Liver (tissue), 9 donors: Measurements from ENCODE around the gene CD59. TPM values are rescaled to one million over a fixed set of nuclear protein-coding genes. Genes with fewer than 3 reads are reported as not detected.

Source experiments
- DNase-seq: peaks from one replicate; pipeline ENCODE4 v3.0.0-alpha.2; 2017; ENCODE audit warnings: low spot score
- H3K27ac ChIP-seq, 2 donors: one replicate each; pipeline ENCODE4 v1.7.0; 2013; ENCODE audit warnings: inconsistent platforms in 2 of 2, low read length in 2 of 2, control low read depth in 1 of 2, low read depth in 1 of 2, mild to moderate bottlenecking in 1 of 2
- H3K27me3 ChIP-seq, 4 donors: one replicate each; pipeline versions ENCODE4 v1.6.1 to v1.7.0; 2013; ENCODE audit warnings: low read length in 3 of 4, inconsistent platforms in 1 of 4, mild to moderate bottlenecking in 1 of 4, moderate library complexity in 1 of 4; ENCODE audit not compliant: control insufficient read depth in 4 of 4, insufficient read depth in 4 of 4
- H3K36me3 ChIP-seq, 4 donors: one replicate each; pipeline versions ENCODE4 v1.6.1 to v1.7.0; 2013; ENCODE audit warnings: low read length in 3 of 4, mild to moderate bottlenecking in 3 of 4, low read depth in 1 of 4, moderate library complexity in 1 of 4; ENCODE audit not compliant: control insufficient read depth in 4 of 4, insufficient read depth in 3 of 4
- H3K4me1 ChIP-seq, 4 donors: one replicate each; pipeline versions ENCODE4 v1.6.1 to v1.7.0; 2013; ENCODE audit warnings: low read length in 3 of 4, mild to moderate bottlenecking in 3 of 4, moderate library complexity in 1 of 4; ENCODE audit not compliant: control insufficient read depth in 4 of 4, insufficient read depth in 4 of 4
- H3K4me3 ChIP-seq, 3 donors: one replicate each; pipeline versions ENCODE4 v1.6.1 to v1.7.0; 2013; ENCODE audit warnings: low read length in 3 of 3, control low read depth in 1 of 3, low read depth in 1 of 3, mild to moderate bottlenecking in 1 of 3
- H3K9ac ChIP-seq, 2 donors: one replicate each; pipeline ENCODE4 v1.7.0; 2013; ENCODE audit warnings: low read length in 2 of 2, mild to moderate bottlenecking in 2 of 2, moderate library complexity in 2 of 2, control low read depth in 1 of 2, low read depth in 1 of 2
- H3K9me3 ChIP-seq, 4 donors: one replicate each; pipeline versions ENCODE4 v1.6.1 to v1.7.0; 2013; ENCODE audit warnings: low read length in 3 of 4; ENCODE audit not compliant: control insufficient read depth in 4 of 4
- EGR1 ChIP-seq, 2 donors: IDR thresholded peaks; 2 replicates each; pipeline ENCODE4 v1.6.1; 2016 to 2018; ENCODE audit warnings: antibody characterized with exemption in 2 of 2, low read depth in 2 of 2
- FOXA1 ChIP-seq: IDR thresholded peaks from 2 replicates; pipeline ENCODE4 v1.6.1; 2016; ENCODE audit warnings: antibody characterized with exemption
- FOXA2 ChIP-seq: IDR thresholded peaks from 2 replicates; pipeline ENCODE4 v1.6.1; 2016; ENCODE audit warnings: antibody characterized with exemption
- GABPA ChIP-seq, 2 donors: IDR thresholded peaks in 1 of 2; conservative IDR thresholded peaks in 1 of 2; 2 replicates each; pipeline ENCODE4 v1.6.1; 2016; ENCODE audit warnings: antibody characterized with exemption in 2 of 2, mild to moderate bottlenecking in 1 of 2, moderate library complexity in 1 of 2
- HNF4A ChIP-seq, 2 donors: conservative IDR thresholded peaks; 2 replicates each; pipeline ENCODE4 v1.6.1; 2016; ENCODE audit warnings: antibody characterized with exemption in 2 of 2, mild to moderate bottlenecking in 2 of 2
- HNF4G ChIP-seq: IDR thresholded peaks from 2 replicates; pipeline ENCODE4 v1.6.1; 2016; ENCODE audit warnings: antibody characterized with exemption
- JUND ChIP-seq, 2 donors: IDR thresholded peaks; 2 replicates each; pipeline ENCODE4 v1.6.1; 2016; ENCODE audit warnings: antibody characterized with exemption in 2 of 2
- NR2F2 ChIP-seq: IDR thresholded peaks from 2 replicates; pipeline ENCODE4 v1.6.1; 2016; ENCODE audit warnings: antibody characterized with exemption
- RAD21 ChIP-seq, 2 donors: IDR thresholded peaks; 2 replicates each; pipeline ENCODE4 v1.6.1; 2016; ENCODE audit warnings: antibody characterized with exemption in 2 of 2, mild to moderate bottlenecking in 2 of 2
- RXRA ChIP-seq, 2 donors: IDR thresholded peaks; 2 replicates each; pipeline ENCODE4 v1.6.1; 2017 to 2018; ENCODE audit warnings: antibody characterized with exemption in 2 of 2, mild to moderate bottlenecking in 1 of 2
- SP1 ChIP-seq: IDR thresholded peaks from 2 replicates; pipeline ENCODE4 v1.6.1; 2018; ENCODE audit warnings: antibody characterized with exemption, mild to moderate bottlenecking
- TAF1 ChIP-seq: conservative IDR thresholded peaks from 2 replicates; pipeline ENCODE4 v1.6.1; 2016; ENCODE audit warnings: antibody characterized with exemption, mild to moderate bottlenecking
- YY1 ChIP-seq: IDR thresholded peaks from 2 replicates; pipeline ENCODE4 v1.6.1; 2016; ENCODE audit warnings: antibody characterized with exemption, mild to moderate bottlenecking
- whole genome bisulfite sequencing: extraction: QIAGEN DNeasy Blood & Tissue Kit; methylation state at CpG from one replicate; pipeline ENCODE4 v1.1.7; 2013; 5-methylcytosine and 5-hydroxymethylcytosine counted together
- polyA plus RNA-seq, 2 donors: library from polyadenylated mRNA; stranded (reverse) in 1 of 2; unstranded in 1 of 2; fragments of 200-250 nt in 1 of 2; fragments of >200 nt in 1 of 2; fragmentation: Nextera tagmentation in 1 of 2; extraction: Ambion mirVana in 1 of 2; gene quantifications; one replicate each; pipeline versions ENCODE4 v1.2.1 to v1.2.3, GENCODE V29; 2013 to 2015
- total RNA-seq, 2 donors: library from RNA; depleted of rRNA; stranded (reverse); fragments of >200 nt; gene quantifications; one replicate each; pipeline ENCODE4 v1.2.3, GENCODE V29; 2014
- TF ChIP-seq, protein P1 (sequence below): IDR thresholded peaks from 2 replicates; pipeline ENCODE4 v1.6.1; 2016; ENCODE audit warnings: antibody characterized with exemption, mild to moderate bottlenecking
- TF ChIP-seq, protein P2 (sequence below): IDR thresholded peaks from 2 replicates; pipeline ENCODE4 v1.6.1; 2016; ENCODE audit warnings: antibody characterized with exemption
- TF ChIP-seq, protein P3 (sequence below): IDR thresholded peaks from 2 replicates; pipeline ENCODE4 v1.6.1; 2016; ENCODE audit warnings: antibody characterized with exemption
- TF ChIP-seq, protein P4 (sequence below): IDR thresholded peaks from 2 replicates; pipeline ENCODE4 v1.6.1; 2016; ENCODE audit warnings: antibody characterized with exemption
- TF ChIP-seq, protein P5 (sequence below): fragments of 150-350 bp; IDR thresholded peaks from 2 replicates; pipeline ENCODE4 v1.5.1; 2017; ENCODE audit warnings: improper control_type of control experiment, low read depth, low read length; ENCODE audit not compliant: missing input control
- donor health status: healthy.
- donor health status: healthy.
- donor health status: healthy.
- donor health status: healthy.
- donor health status: healthy.

Gene CD59
- total and polyA plus RNA-seq, 4 donors = 74.2 to 181 (median 130) TPM

DNA sequence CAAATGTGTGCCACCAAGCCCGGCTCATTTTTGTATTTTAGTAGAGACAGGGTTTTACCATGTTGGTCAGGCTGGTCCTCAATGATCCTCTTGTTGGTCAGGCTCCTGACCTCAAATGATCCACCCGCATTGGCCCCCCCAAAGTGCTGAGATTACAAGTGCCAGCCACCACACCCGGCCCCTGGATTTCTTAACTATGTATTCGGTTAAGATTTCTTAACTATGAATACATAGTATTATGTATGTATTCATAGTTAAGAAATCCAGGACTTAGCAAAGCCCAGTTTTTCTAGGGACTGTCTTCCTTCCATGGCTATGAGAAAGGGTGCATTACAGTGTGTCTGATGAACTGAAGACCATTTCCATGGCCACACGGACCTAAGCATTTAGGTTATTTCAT lies 37.3 kb downstream of the CD59 start (continued):
- TF ChIP-seq, protein P1, sequence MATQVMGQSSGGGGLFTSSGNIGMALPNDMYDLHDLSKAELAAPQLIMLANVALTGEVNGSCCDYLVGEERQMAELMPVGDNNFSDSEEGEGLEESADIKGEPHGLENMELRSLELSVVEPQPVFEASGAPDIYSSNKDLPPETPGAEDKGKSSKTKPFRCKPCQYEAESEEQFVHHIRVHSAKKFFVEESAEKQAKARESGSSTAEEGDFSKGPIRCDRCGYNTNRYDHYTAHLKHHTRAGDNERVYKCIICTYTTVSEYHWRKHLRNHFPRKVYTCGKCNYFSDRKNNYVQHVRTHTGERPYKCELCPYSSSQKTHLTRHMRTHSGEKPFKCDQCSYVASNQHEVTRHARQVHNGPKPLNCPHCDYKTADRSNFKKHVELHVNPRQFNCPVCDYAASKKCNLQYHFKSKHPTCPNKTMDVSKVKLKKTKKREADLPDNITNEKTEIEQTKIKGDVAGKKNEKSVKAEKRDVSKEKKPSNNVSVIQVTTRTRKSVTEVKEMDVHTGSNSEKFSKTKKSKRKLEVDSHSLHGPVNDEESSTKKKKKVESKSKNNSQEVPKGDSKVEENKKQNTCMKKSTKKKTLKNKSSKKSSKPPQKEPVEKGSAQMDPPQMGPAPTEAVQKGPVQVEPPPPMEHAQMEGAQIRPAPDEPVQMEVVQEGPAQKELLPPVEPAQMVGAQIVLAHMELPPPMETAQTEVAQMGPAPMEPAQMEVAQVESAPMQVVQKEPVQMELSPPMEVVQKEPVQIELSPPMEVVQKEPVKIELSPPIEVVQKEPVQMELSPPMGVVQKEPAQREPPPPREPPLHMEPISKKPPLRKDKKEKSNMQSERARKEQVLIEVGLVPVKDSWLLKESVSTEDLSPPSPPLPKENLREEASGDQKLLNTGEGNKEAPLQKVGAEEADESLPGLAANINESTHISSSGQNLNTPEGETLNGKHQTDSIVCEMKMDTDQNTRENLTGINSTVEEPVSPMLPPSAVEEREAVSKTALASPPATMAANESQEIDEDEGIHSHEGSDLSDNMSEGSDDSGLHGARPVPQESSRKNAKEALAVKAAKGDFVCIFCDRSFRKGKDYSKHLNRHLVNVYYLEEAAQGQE = no peak

DNA sequence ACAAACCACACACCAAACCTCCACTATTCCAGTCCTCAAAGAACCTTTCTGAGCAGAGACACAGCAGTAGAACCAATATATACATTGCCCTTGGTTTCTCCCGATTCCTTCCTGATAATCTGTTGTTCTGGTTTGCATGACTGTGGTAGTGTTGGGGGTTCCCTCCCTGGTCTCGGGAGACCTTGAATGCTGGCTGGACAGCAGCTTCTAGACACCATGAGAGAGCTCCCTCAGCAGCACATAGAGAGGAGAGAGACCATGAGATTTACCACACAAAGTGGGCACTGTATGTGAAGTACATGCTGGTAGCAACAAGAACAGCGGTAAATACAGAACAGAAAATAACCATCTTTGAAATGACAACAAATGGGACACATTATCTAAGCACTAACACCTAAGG lies 38.2 kb downstream of the CD59 start:
- H3K4me3 ChIP-seq = no peak overlapping the region
- H3K27me3 ChIP-seq = no peaks in the 10 kb centered on the region
- no peak for DNase-seq
- no peaks in the 10 kb centered on the region for H3K36me3 ChIP-seq
- TF ChIP-seq HNF4A (conservative IDR thresholded peaks at IDR 0.05) = no peak
- no peak for TF ChIP-seq TAF1
- TF ChIP-seq JUND (IDR thresholded peaks at IDR 0.05) = no peak
- no peak for TF ChIP-seq HNF4G
- no peak for TF ChIP-seq RXRA (IDR thresholded peaks at IDR 0.05)
- no peak for TF ChIP-seq FOXA2
- no peak for TF ChIP-seq RAD21 (IDR thresholded peaks at IDR 0.05)
- TF ChIP-seq, protein P2, sequence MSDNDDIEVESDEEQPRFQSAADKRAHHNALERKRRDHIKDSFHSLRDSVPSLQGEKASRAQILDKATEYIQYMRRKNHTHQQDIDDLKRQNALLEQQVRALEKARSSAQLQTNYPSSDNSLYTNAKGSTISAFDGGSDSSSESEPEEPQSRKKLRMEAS = no peak
- TF ChIP-seq, protein P3, sequence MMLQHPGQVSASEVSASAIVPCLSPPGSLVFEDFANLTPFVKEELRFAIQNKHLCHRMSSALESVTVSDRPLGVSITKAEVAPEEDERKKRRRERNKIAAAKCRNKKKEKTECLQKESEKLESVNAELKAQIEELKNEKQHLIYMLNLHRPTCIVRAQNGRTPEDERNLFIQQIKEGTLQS = no peak
- no peak for TF ChIP-seq EGR1 (IDR thresholded peaks at IDR 0.05; ENCODE audit: low read depth in 2 of 2)
- TF ChIP-seq, protein P4, sequence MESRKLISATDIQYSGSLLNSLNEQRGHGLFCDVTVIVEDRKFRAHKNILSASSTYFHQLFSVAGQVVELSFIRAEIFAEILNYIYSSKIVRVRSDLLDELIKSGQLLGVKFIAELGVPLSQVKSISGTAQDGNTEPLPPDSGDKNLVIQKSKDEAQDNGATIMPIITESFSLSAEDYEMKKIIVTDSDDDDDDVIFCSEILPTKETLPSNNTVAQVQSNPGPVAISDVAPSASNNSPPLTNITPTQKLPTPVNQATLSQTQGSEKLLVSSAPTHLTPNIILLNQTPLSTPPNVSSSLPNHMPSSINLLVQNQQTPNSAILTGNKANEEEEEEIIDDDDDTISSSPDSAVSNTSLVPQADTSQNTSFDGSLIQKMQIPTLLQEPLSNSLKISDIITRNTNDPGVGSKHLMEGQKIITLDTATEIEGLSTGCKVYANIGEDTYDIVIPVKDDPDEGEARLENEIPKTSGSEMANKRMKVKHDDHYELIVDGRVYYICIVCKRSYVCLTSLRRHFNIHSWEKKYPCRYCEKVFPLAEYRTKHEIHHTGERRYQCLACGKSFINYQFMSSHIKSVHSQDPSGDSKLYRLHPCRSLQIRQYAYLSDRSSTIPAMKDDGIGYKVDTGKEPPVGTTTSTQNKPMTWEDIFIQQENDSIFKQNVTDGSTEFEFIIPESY = no peak
- TF ChIP-seq YY1 = no peak
- TF ChIP-seq, protein P5, sequence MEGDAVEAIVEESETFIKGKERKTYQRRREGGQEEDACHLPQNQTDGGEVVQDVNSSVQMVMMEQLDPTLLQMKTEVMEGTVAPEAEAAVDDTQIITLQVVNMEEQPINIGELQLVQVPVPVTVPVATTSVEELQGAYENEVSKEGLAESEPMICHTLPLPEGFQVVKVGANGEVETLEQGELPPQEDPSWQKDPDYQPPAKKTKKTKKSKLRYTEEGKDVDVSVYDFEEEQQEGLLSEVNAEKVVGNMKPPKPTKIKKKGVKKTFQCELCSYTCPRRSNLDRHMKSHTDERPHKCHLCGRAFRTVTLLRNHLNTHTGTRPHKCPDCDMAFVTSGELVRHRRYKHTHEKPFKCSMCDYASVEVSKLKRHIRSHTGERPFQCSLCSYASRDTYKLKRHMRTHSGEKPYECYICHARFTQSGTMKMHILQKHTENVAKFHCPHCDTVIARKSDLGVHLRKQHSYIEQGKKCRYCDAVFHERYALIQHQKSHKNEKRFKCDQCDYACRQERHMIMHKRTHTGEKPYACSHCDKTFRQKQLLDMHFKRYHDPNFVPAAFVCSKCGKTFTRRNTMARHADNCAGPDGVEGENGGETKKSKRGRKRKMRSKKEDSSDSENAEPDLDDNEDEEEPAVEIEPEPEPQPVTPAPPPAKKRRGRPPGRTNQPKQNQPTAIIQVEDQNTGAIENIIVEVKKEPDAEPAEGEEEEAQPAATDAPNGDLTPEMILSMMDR = no peak
- TF ChIP-seq FOXA1 = no peak
- TF ChIP-seq SP1 = no peak
- TF ChIP-seq, protein P1 = no peak
- no peak for TF ChIP-seq NR2F2
- TF ChIP-seq GABPA (IDR thresholded peaks at IDR 0.05 in 1 of 2, conservative IDR thresholded peaks at IDR 0.05 in 1 of 2) = no peak
- H3K9me3 ChIP-seq = no peaks in the 10 kb centered on the region
- no peak overlapping the region for H3K9ac ChIP-seq
- WGBS = 89% methylated on average over 3 of the region's 3 CpGs
- H3K27ac ChIP-seq = no peak overlapping the region
- H3K4me1 ChIP-seq = peaks cover 12 to 24% (median 17%) of the 10 kb centered on the region in 4 donors
